ENCODE data around the gene PEMT.

- TF ChIP-seq CTCF (IDR thresholded peaks at IDR 0.05; ENCODE audit: insufficient read depth, low read length, poor library complexity, severe bottlenecking) (no peak), EZH2phosphoT487 (conservative IDR thresholded peaks at IDR 0.05; ENCODE audit: low read length) (no peak)
Measured at GRCh38 chr17:17456251-17456650, 135.3 kb downstream of the PEMT start.

Measured in SU-DHL-6 (cell line).